HepG2 (cell line): ENCODE results near the gene SPATA32. TPM values are rescaled to one million over a fixed set of nuclear protein-coding genes. Genes with fewer than 3 reads are reported as not detected.

Experiments
- CHD4 ChIP-seq: fragments of 200-600 bp; sonication (generic); IDR thresholded peaks from 2 replicates; pipeline ENCODE4 v1.7.0; 2017; ENCODE audit warnings: mild to moderate bottlenecking, low read length, borderline replicate concordance
- FOXK2 ChIP-seq: fragments of 450-650 bp; IDR thresholded peaks from 2 replicates; pipeline ENCODE4 v1.6.1; 2016
- ZNF570 ChIP-seq: sonication (generic); formaldehyde crosslinking; IDR thresholded peaks from 2 replicates; pipeline ENCODE4 v1.4.0; 2020; ENCODE audit warnings: mild to moderate bottlenecking, missing genetic modification reagents, borderline replicate concordance
- polyA plus RNA-seq, 8 experiments: library from polyadenylated mRNA; depleted of rRNA in 3 of 8; stranded (reverse) in 7 of 8; unstranded in 1 of 8; fragments of >200 nt; fragmentation: Illumina TruSeq in 4 of 8; extraction: Trizol in 4 of 8; gene quantifications; 2 replicates each; pipeline versions ENCODE4 v1.2.1 to v1.2.3, GENCODE V29; 2011 to 2016; ENCODE audit warnings: low read depth in 4 of 8, missing spikeins in 1 of 8, mixed read lengths in 1 of 8; ENCODE audit not compliant: insufficient read depth in 1 of 8
- total RNA-seq, 5 experiments: library from RNA; depleted of rRNA; stranded (reverse); fragments of >200 nt; fragmentation: Illumina TruSeq; extraction: Trizol; gene quantifications; 2 replicates each; pipeline ENCODE4 v1.2.3, GENCODE V29; 2016; ENCODE audit warnings: low read depth in 1 of 5
- TF ChIP-seq, protein P1 (sequence below), 2 experiments: fragments of 450-650 bp in 1 of 2; sonication (generic) in 1 of 2; formaldehyde crosslinking in 1 of 2; IDR thresholded peaks; 2 replicates each; pipeline versions ENCODE4 v1.6.1 to v1.8.0; 2016 to 2022; ENCODE audit warnings: antibody characterized with exemption in 1 of 2, mild to moderate bottlenecking in 1 of 2, missing genetic modification reagents in 1 of 2
- TF ChIP-seq, protein P2 (sequence below): sonication (generic); formaldehyde crosslinking; IDR thresholded peaks from 2 replicates; pipeline ENCODE4 v1.9.0; 2021; ENCODE audit warnings: missing genetic modification reagents, borderline replicate concordance
- TF ChIP-seq, protein P3 (sequence below): sonication (generic); formaldehyde crosslinking; IDR thresholded peaks from 2 replicates; pipeline ENCODE4 v1.4.0; 2020; ENCODE audit warnings: mild to moderate bottlenecking, missing genetic modification reagents
- TF ChIP-seq, protein P4 (sequence below): IDR thresholded peaks from 2 replicates; pipeline ENCODE4 v1.6.1; 2016

SPATA32 gene
- total and polyA plus RNA-seq, 2 of the 13 experiments (the other 11 are each of a cell fraction or from before 2014, with no cell fraction given), result not detected

DNA sequence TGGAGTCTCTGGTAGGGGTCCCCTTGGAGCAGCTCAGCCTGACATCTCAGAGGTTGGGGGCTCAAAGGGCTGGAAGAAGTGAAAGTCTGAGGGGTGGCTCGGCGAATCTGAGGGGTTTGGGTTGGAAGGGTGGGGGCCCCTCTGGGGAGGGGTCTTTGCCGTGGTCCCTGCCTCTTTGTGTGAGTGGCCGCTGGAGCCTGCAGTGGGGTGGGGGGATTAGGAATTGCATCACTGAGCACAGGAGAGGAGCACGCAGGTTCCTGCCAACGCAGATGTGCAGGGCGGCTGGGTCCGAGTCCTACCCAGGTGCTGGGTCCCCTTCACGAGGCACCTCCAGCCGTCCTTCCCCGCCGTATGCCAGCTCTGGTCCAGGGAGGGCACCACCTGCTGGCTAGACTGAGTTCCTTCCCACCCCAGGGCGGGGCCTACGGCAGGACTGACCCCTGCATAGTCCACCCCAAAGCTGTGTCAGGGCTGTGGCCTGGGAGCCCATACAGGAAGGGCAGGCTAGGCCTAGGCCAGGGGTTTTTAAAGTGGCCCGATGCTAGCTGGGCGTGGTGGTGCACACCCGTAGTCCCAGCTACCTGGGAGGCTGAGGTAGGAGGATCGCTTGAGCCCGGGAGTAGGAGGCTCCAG is 30.3 kb downstream of the SPATA32 start (continued):
- TF ChIP-seq, protein P1, sequence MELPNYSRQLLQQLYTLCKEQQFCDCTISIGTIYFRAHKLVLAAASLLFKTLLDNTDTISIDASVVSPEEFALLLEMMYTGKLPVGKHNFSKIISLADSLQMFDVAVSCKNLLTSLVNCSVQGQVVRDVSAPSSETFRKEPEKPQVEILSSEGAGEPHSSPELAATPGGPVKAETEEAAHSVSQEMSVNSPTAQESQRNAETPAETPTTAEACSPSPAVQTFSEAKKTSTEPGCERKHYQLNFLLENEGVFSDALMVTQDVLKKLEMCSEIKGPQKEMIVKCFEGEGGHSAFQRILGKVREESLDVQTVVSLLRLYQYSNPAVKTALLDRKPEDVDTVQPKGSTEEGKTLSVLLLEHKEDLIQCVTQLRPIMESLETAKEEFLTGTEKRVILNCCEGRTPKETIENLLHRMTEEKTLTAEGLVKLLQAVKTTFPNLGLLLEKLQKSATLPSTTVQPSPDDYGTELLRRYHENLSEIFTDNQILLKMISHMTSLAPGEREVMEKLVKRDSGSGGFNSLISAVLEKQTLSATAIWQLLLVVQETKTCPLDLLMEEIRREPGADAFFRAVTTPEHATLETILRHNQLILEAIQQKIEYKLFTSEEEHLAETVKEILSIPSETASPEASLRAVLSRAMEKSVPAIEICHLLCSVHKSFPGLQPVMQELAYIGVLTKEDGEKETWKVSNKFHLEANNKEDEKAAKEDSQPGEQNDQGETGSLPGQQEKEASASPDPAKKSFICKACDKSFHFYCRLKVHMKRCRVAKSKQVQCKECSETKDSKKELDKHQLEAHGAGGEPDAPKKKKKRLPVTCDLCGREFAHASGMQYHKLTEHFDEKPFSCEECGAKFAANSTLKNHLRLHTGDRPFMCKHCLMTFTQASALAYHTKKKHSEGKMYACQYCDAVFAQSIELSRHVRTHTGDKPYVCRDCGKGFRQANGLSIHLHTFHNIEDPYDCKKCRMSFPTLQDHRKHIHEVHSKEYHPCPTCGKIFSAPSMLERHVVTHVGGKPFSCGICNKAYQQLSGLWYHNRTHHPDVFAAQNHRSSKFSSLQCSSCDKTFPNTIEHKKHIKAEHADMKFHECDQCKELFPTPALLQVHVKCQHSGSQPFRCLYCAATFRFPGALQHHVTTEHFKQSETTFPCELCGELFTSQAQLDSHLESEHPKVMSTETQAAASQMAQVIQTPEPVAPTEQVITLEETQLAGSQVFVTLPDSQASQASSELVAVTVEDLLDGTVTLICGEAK (IDR thresholded peaks at IDR 0.05), result no peak
- TF ChIP-seq, protein P1 (CRISPR knock-in tag; IDR thresholded peaks at IDR 0.05), result no peak
- TF ChIP-seq, protein P2, sequence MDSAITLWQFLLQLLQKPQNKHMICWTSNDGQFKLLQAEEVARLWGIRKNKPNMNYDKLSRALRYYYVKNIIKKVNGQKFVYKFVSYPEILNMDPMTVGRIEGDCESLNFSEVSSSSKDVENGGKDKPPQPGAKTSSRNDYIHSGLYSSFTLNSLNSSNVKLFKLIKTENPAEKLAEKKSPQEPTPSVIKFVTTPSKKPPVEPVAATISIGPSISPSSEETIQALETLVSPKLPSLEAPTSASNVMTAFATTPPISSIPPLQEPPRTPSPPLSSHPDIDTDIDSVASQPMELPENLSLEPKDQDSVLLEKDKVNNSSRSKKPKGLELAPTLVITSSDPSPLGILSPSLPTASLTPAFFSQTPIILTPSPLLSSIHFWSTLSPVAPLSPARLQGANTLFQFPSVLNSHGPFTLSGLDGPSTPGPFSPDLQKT (CRISPR knock-in tag), result no peak
- TF ChIP-seq ZNF570 (no peak), FOXK2 (no peak), CHD4 (no peak)
- TF ChIP-seq, protein P3, sequence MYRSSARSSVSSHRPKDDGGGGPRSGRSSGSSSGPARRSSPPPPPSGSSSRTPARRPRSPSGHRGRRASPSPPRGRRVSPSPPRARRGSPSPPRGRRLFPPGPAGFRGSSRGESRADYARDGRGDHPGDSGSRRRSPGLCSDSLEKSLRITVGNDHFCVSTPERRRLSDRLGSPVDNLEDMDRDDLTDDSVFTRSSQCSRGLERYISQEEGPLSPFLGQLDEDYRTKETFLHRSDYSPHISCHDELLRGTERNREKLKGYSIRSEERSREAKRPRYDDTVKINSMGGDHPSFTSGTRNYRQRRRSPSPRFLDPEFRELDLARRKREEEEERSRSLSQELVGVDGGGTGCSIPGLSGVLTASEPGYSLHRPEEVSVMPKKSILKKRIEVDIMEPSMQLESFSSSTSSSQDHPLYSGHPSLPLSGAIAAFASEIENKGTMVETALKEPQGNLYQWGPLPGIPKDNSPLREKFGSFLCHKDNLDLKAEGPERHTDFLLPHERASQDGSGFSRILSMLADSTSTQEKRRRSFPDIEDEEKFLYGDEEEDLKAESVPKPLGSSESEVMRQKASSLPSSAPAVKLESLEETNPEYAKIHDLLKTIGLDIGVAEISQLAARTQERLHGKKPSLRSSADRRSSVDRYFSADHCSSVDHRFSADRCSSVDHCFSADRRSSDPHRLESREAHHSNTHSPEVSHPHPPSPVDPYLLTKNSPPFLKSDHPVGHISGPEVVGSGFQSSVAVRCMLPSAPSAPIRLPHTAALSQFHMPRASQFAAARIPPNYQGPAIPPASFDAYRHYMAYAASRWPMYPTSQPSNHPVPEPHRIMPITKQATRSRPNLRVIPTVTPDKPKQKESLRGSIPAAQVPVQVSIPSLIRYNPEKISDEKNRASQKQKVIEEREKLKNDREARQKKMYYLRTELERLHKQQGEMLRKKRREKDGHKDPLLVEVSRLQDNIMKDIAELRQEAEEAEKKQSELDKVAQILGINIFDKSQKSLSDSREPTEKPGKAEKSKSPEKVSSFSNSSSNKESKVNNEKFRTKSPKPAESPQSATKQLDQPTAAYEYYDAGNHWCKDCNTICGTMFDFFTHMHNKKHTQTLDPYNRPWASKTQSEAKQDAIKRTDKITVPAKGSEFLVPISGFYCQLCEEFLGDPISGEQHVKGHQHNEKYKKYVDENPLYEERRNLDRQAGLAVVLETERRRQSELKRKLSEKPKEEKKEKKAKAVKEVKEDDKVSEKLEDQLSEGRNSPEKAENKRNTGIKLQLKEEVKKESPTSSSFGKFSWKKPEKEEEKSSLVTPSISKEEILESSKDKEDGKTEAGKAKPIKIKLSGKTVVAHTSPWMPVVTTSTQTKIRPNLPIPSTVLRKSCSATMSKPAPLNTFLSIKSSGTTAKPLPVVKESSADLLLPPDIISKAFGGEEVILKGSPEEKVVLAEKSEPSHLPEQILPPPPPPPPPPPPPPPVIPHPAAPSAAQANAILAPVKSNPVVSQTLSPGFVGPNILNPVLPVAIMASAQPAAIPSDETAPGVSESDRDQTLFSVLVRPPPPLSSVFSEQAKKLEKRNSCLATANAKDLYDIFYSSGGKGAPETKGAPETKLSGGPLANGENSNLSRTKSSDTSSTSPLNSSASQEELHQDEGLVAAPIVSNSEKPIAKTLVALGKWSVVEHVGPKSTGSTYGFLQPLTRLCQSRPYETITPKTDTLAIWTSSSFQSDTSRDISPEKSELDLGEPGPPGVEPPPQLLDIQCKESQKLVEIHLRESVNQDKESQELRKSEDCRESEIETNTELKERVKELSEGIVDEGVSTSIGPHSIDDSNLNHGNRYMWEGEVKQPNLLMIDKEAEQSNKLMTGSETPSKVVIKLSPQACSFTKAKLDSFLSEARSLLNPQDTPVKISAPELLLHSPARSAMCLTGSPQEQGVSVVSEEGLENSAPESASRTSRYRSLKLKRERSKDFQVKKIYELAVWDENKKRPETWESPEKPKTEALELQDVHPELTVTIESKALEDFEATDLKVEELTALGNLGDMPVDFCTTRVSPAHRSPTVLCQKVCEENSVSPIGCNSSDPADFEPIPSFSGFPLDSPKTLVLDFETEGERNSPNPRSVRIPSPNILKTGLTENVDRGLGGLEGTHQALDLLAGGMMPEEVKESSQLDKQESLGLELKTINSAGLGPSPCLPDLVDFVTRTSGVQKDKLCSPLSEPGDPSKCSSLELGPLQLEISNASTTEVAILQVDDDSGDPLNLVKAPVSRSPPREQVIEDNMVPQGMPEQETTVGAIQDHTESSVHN (CRISPR knock-in tag), result no peak
- TF ChIP-seq, protein P4, sequence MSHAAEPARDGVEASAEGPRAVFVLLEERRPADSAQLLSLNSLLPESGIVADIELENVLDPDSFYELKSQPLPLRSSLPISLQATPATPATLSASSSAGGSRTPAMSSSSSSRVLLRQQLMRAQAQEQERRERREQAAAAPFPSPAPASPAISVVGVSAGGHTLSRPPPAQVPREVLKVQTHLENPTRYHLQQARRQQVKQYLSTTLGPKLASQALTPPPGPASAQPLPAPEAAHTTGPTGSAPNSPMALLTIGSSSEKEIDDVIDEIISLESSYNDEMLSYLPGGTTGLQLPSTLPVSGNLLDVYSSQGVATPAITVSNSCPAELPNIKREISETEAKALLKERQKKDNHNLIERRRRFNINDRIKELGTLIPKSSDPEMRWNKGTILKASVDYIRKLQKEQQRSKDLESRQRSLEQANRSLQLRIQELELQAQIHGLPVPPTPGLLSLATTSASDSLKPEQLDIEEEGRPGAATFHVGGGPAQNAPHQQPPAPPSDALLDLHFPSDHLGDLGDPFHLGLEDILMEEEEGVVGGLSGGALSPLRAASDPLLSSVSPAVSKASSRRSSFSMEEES (CRISPR knock-in tag), result no peak
